DMS 273 (cell line): Measurements from ENCODE around the gene OR11H1.
"Not testable (repeated sequence)": the region's sequence is repeated elsewhere in the genome, so short reads cannot be mapped to it uniquely, and the experiment has no call there.

Experiments
- DNase-seq: peaks from one replicate; lab custom pipeline; 2025; ENCODE audit not compliant: unreplicated experiment; lab: John Stamatoyannopoulos, UW

OR11H1 gene, protein sequence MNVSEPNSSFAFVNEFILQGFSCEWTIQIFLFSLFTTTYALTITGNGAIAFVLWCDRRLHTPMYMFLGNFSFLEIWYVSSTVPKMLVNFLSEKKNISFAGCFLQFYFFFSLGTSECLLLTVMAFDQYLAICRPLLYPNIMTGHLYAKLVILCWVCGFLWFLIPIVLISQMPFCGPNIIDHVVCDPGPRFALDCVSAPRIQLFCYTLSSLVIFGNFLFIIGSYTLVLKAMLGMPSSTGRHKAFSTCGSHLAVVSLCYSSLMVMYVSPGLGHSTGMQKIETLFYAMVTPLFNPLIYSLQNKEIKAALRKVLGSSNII

DNA sequence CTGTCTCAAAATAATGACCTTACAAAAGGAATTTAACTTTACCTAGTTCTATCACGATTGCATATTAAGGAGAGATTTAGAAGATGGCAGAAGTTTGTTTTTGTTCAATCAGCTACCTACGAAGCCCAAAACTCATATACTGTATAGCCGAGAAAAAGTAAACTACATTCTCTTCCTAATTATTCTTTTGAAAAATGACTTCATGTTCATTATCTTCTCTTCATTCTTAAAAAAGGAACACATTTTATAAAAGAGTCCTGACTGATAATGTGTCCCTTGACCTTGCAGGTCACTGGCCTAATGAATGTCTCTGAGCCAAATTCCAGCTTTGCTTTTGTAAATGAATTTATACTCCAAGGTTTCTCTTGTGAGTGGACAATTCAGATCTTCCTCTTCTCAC is at the start of gene OR11H1:
OR11H1 (plus strand) TSS at position 301 of the 400 bp plus-strand sequence; CDS start at position 301, 0 bp downstream.
- not testable (repeated sequence) for DNase-seq

DNA sequence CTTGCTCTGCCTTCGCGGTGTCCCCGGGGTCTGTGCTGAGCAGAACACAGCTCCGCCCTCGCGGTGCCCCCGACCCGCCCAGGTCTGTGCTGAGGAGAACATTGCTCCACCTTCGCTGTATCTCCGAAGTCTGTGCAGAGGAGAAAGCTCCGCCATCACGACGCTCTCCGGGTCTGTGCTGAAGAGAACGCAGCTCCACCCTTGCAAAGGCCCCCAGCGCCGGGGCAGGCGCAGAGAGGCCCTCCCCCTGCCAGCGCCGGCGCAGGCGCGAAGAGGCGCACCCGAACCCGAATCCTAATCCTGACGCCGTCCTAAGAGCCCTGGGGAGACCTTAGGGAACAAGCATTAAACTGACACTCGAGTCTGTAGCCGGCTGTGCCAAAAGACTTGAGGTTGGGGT is 18.0 kb upstream of the OR11H1 start:
- DNase-seq = not testable (repeated sequence)

DNA sequence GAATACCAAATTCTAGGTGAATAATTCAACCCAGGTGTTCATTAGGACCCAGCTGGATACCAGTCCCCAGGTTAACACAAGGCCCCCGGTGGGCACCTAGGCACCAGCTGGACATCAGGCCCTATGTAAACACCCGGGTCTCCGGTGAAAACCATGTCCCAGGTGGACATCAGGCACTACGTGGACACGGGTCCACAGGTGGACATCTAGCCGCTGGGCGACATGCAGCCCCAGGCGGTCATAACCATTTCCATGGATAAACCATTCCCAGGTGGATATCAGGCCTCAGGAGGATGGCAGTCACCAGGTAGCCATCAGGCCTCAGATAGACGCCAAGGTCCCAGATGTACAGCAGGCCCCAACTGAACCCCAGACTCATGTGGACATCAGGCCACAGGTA is 12.1 kb upstream of the OR11H1 start:
- DNase-seq = not testable (repeated sequence)

DNA sequence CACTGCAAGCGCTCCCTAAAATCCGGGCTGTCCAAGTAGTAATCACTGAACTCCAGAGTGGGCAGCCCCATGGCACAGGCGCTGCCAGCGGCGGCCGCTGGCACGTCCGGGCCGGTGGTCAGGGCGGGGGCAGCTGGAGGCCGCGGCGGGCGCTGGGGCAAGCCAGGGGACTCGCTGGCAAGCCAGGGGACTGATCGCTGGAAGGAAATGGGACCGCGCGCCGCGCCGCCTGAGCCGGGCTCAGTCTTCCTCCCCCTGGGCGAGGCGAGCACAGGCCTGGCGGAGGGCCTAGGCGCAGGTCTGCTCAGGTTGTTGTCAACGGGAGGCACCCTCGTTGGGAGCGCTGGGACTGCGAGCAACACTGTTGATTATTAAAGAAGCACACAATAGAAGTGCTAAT is 25.8 kb downstream of the OR11H1 start:
- DNase-seq = not testable (repeated sequence)

DNA sequence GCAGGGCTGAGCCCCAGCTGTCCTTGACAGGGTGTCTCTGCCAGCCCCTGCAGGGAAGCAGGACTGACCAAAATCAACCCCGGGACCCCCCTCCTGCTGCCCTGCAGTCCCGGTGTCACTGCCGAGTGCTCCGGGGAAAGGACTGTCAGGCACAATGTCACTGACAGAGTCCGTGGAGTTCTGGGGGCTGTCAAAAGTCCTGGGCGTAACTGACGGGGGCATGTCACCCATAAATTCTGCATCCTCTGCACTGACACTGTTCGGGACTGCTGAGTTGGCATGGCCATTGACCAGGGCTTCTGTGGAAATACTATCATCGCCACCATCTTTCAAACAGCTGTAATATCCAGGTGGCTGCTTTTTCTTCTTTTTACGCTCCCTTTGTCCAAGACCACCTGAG is 35.5 kb downstream of the OR11H1 start:
- DNase-seq = not testable (repeated sequence)

DNA sequence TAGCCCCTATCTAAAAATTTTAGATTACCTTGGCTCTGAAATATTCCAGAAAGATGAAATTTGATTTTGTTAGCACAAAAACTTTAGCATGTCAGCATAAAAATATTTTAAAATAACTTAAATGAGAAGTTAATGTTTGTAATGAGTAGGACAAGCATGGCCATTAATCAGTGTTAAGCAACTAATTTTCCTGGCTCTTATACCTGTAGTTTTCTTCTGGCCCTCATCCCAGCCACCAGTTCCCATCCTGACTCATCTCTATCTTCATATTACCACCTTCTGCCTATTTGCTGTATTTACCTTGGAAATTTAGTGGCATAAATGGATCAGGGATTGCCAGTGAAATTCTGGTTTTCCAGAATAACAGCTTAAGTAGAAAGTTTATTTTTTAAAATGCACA is 37.1 kb downstream of the OR11H1 start:
- not testable (repeated sequence) for DNase-seq
